Caco-2 (cell line): Measurements from ENCODE around the gene PLK1. TPM values are rescaled to one million over a fixed set of nuclear protein-coding genes. Genes with fewer than 3 reads are reported as not detected.
"Not testable (repeated sequence)": the region's sequence is repeated elsewhere in the genome, so short reads cannot be mapped to it uniquely, and the experiment has no call there.

Experiments used
- BruUV-seq: library from RNA; stranded (reverse); fragments of 400-500 nt; replicated peaks from 2 replicates; lab custom pipeline; 2021; lab: Mats Ljungman, UMichigan
- CTCF ChIA-PET: fragments of 300-600 bp; sonication (Branson Sonifier 250); formaldehyde crosslinking; loops from one replicate; lab custom pipeline; 2022; ENCODE audit warnings: antibody characterized with exemption; lab: Charles Lee
- POLR2A ChIA-PET: fragments of 300-600 bp; sonication (Branson Sonifier 250); formaldehyde crosslinking; loops from one replicate; lab custom pipeline; 2022; ENCODE audit warnings: antibody characterized with exemption; lab: Charles Lee
- DNase-seq, 2 experiments: peaks; one replicate each; pipeline versions ENCODE4 v3.0.0 to v3.0.0-alpha.2; 2020 to 2022
- H3K27me3 ChIP-seq: replicated peaks from 2 replicates; pipeline ENCODE4 v1.6.0; 2011; ENCODE audit warnings: low read length; ENCODE audit not compliant: control insufficient read depth, insufficient read depth
- H3K36me3 ChIP-seq: 2 replicates; pipeline ENCODE4 v1.5.1; 2011; ENCODE audit warnings: low read length; ENCODE audit not compliant: control insufficient read depth, insufficient read depth
- H3K4me1 ChIP-seq: fragments of 250-450 bp; sonication (Bioruptor Pico); 2 replicates; pipeline ENCODE4 v1.5.1; 2020; ENCODE audit warnings: mild to moderate bottlenecking
- H3K4me3 ChIP-seq: 2 replicates; pipeline ENCODE4 v1.5.1; 2011; ENCODE audit warnings: low read depth, mild to moderate bottlenecking, control low read depth, low read length
- H3K9me3 ChIP-seq: fragments of 250-450 bp; sonication (Bioruptor Pico); 2 replicates; pipeline ENCODE4 v1.5.1; 2020; ENCODE audit warnings: mild to moderate bottlenecking, moderate library complexity
- H3K27ac Mint-ChIP-seq: one replicate; pipeline ENCODE4 v1.8.0; 2022; ENCODE audit warnings: mixed read lengths; ENCODE audit not compliant: unreplicated experiment
- H3K27me3 Mint-ChIP-seq: one replicate; pipeline ENCODE4 v1.8.0; 2022; ENCODE audit warnings: mixed read lengths; ENCODE audit not compliant: insufficient read depth, unreplicated experiment
- H3K36me3 Mint-ChIP-seq: one replicate; pipeline ENCODE4 v1.8.0; 2022; ENCODE audit warnings: mild to moderate bottlenecking, mixed read lengths; ENCODE audit not compliant: insufficient read depth, unreplicated experiment
- H3K4me1 Mint-ChIP-seq: one replicate; pipeline ENCODE4 v1.8.0; 2022; ENCODE audit warnings: low read depth, mixed read lengths; ENCODE audit not compliant: unreplicated experiment
- H3K4me3 Mint-ChIP-seq: one replicate; pipeline ENCODE4 v1.8.0; 2022; ENCODE audit warnings: mild to moderate bottlenecking, moderate library complexity, mixed read lengths; ENCODE audit not compliant: unreplicated experiment
- H3K9me3 Mint-ChIP-seq: one replicate; pipeline ENCODE4 v1.8.0; 2022; ENCODE audit warnings: mixed read lengths; ENCODE audit not compliant: unreplicated experiment
- CTCF ChIP-seq, 2 experiments: fragments of 200-600 bp in 1 of 2; IDR thresholded peaks; 1 replicate in 1 of 2; 2 replicates in 1 of 2; pipeline versions ENCODE4 v1.5.1 to v1.8.0; 2011 to 2022; ENCODE audit warnings: antibody characterized with exemption in 1 of 2, control low read depth in 1 of 2, inconsistent platforms in 1 of 2, low read depth in 1 of 2, low read length in 1 of 2, mild to moderate bottlenecking in 1 of 2, moderate library complexity in 1 of 2; ENCODE audit not compliant: insufficient read depth in 1 of 2, severe bottlenecking in 1 of 2, unreplicated experiment in 1 of 2
- intact Hi-C: fragments of 100-400 bp; cut with micrococcal nuclease; formaldehyde crosslinking; loops from one replicate; pipeline ENCODE4 v1.10.0; 2022; ENCODE audit not compliant: unreplicated experiment
- total RNA-seq: library from RNA; stranded (reverse); gene quantifications from 2 replicates; pipeline ENCODE4 v1.2.3, GENCODE V29; 2022

PLK1 gene
- total RNA-seq, 1 experiment from 2014 or later, result 114 TPM

DNA sequence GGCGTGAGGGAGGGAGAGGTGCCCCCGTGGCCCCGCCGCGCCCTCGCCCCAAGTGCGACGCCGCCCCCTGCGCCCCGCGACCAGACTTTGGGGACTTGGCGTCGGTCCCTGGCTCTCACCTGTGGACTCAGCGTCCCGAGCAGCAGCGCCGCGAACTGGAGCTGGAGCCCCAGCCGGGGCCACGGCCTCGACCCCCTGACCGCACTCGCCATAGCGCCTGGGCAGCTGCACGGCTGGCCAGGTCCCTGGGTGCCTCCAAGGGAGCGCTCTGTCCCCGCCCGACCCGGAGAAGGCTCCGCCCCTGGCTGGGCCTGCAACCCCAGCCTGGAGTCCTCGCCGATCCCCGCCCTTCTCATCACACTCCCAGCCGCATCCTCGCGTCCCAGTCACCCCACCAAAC is 34.3 kb downstream of the PLK1 start, which contains the start of gene ERN2:
ERN2 (minus strand) TSS at position 247 of the 400 bp plus-strand sequence; CDS start at position 212, 35 bp downstream.
- intact Hi-C loops, result no loop called here
- Mint-ChIP-seq H3K9me3 (peaks cover 9% of the 10 kb centered on the region), H3K27ac (no peak within 1 kb of the TSS), H3K4me3 (no peak within 1 kb of the TSS), H3K27me3 (peaks cover 13% of the 10 kb centered on the region), H3K36me3 (no peaks in the 10 kb centered on the region), H3K4me1 (no peaks in the 10 kb centered on the region)
- Histone ChIP-seq H3K27me3 (no peaks in the 10 kb centered on the region), H3K4me3 (no peak within 1 kb of the TSS), H3K36me3 (no peaks in the 10 kb centered on the region), H3K9me3 (peaks cover 5% of the 10 kb centered on the region; the same call in 1 of the 2 replicates), H3K4me1 (no peaks in the 10 kb centered on the region)
- DNase-seq, result no peak
- BruUV-seq, result no TSS peak
- ChIA-PET POLR2A (no interaction called here), CTCF (no interaction called here)
- no peak for TF ChIP-seq CTCF (IDR thresholded peaks at IDR 0.05; ENCODE audit: insufficient read depth in 1 of 2, low read depth in 1 of 2, low read length in 1 of 2, severe bottlenecking in 1 of 2, unreplicated experiment in 1 of 2)

DNA sequence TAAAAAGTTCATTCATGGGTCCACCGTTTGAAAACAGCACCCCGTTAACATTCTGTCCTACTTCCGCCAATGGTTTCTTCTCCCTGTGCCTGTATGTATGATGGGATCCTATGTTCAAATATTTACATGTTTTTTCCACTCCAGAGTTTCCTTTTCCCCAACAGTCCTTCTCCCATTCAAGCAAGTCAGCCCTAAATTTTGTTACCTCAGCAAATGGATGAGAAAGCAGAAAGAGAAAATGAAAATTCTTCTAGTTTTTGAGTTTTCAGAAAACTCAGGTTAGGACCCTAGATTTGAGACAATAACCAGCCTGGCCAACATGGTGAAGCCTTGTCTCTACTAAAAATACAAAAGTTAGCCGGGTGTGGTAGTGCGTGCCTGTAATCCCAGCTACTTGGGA is 37.8 kb downstream of the PLK1 start:
- Mint-ChIP-seq H3K4me3 (no peak overlapping the region), H3K9me3 (no peaks in the 10 kb centered on the region), H3K36me3 (no peaks in the 10 kb centered on the region), H3K27me3 (peaks cover 14% of the 10 kb centered on the region), H3K4me1 (no peaks in the 10 kb centered on the region), H3K27ac (no peak overlapping the region)
- no peak for DNase-seq
- Histone ChIP-seq H3K27me3 (no peaks in the 10 kb centered on the region), H3K36me3 (no peaks in the 10 kb centered on the region), H3K4me3 (no peak overlapping the region), H3K9me3 (no peaks in the 10 kb centered on the region), H3K4me1 (no peaks in the 10 kb centered on the region)
- ChIA-PET CTCF (no interaction called here), POLR2A (no interaction called here)
- BruUV-seq, result no TSS peak
- intact Hi-C loops, result no loop called here
- no peak for TF ChIP-seq CTCF (IDR thresholded peaks at IDR 0.05; ENCODE audit: insufficient read depth in 1 of 2, low read depth in 1 of 2, low read length in 1 of 2, severe bottlenecking in 1 of 2, unreplicated experiment in 1 of 2)

DNA sequence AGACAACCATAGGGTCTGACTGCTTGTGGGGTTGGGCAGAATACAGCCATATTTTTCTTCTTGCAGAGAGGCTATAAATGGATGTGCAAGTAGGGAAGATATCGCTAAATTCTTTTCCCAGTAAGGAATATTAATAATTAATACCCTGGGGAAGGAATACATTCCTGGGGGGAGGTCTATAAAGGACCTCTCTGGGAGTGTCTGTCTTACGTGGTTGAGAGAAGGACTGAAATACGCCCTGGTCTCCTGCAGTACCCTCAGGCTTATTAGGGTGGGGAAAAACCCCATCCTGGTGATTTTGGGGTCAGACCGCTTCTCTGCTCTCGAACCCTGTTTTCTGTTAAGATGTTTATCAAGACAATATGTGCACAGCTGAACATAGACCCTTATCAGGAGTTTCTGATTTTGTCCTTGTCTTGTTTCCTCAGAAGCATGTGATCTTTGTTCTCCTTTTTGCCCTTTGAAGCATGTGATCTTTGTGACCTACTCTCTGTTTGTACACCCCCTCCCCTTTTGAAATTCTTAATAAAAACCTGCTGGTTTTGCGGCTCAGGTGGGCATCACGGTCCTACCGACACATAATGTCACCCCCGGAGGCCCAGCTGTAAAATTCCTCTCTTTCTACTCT is 44.0 kb downstream of the PLK1 start:
- H3K27ac Mint-ChIP-seq, POLR2A ChIA-PET, H3K9me3 ChIP-seq, H3K36me3 Mint-ChIP-seq, H3K27me3 Mint-ChIP-seq, H3K4me3 ChIP-seq, intact Hi-C loops, DNase-seq, H3K4me1 ChIP-seq, H3K27me3 ChIP-seq, H3K4me3 Mint-ChIP-seq, BruUV-seq, CTCF ChIA-PET, H3K4me1 Mint-ChIP-seq, H3K36me3 ChIP-seq: not testable (repeated sequence)
- H3K9me3 Mint-ChIP-seq, result peaks cover 11% of the 10 kb centered on the region
